Psoas muscle (tissue), 8 donors: ENCODE measurements around the gene TPO. TPM values are rescaled to one million over a fixed set of nuclear protein-coding genes. Genes with fewer than 3 reads are reported as not detected.

Source experiments
- ATAC-seq, 4 donors: fragments of 200-7000 bp; cut with Tn5 transposase; one replicate each; pipeline ENCODE4 v1.9.1; 2020; ENCODE audit warnings: moderate library complexity in 3 of 4, mild to moderate bottlenecking in 2 of 4
- DNase-seq, 2 donors: peaks; one replicate each; pipeline ENCODE4 v3.0.0-alpha.2; 2020
- H3K27ac ChIP-seq: fragments of 200-600 bp; one replicate; pipeline ENCODE4 v1.8.0; 2022
- H3K27me3 ChIP-seq, 3 donors: fragments of 200-600 bp in 1 of 3; one replicate each; pipeline versions ENCODE4 v1.6.1 to v1.8.0; 2013 to 2022; ENCODE audit warnings: low read length in 2 of 3, mild to moderate bottlenecking in 2 of 3, moderate library complexity in 1 of 3; ENCODE audit not compliant: insufficient read depth in 3 of 3
- H3K36me3 ChIP-seq, 2 donors: fragments of 200-600 bp in 1 of 2; one replicate each; pipeline versions ENCODE4 v1.6.1 to v1.8.0; 2013 to 2022; ENCODE audit warnings: low read depth in 1 of 2, mild to moderate bottlenecking in 1 of 2, moderate library complexity in 1 of 2; ENCODE audit not compliant: insufficient read depth in 1 of 2
- H3K4me1 ChIP-seq: fragments of 200-600 bp; one replicate; pipeline ENCODE4 v1.8.0; 2022
- H3K4me3 ChIP-seq: fragments of 200-600 bp; one replicate; pipeline ENCODE4 v1.8.0; 2022; ENCODE audit warnings: mild to moderate bottlenecking
- H3K9me3 ChIP-seq: fragments of 200-600 bp; one replicate; pipeline ENCODE4 v1.8.0; 2022
- WGBS, 3 donors: extraction: QIAGEN DNeasy Blood & Tissue Kit; methylation state at CpG; one replicate each; pipeline versions ENCODE4 v1.1.6 to v1.1.7; 2013; 5-methylcytosine and 5-hydroxymethylcytosine counted together
- intact Hi-C, 2 donors: fragments of 100-400 bp; cut with DNase I; formaldehyde crosslinking; loops; one replicate each; pipeline versions ENCODE4 v1.11.0 to v1.14.2; 2022
- polyA plus RNA-seq, 3 donors: library from polyadenylated mRNA; stranded (reverse); fragments of 200-250 nt; gene quantifications; one replicate each; pipeline ENCODE4 v1.2.3, GENCODE V29; 2013
- total RNA-seq, 4 donors: library from RNA; stranded (reverse); fragmentation: NEBNext Ultra II Directional in 2 of 4; extraction: Animal tissue kit (Norgen Biotek cat#: 25700) in 2 of 4; gene quantifications; one replicate each; pipeline versions ENCODE4 v1.2.1 to v1.2.4, GENCODE V29; 2021 to 2023
- TF ChIP-seq, protein P1 (sequence below): fragments of 200-600 bp; IDR thresholded peaks from one replicate; pipeline ENCODE4 v1.8.0; 2022; ENCODE audit warnings: antibody characterized with exemption
- donor health status: healthy with polysubstance abuse.
- donor health status: DM: no; HTN: no; CAD: no; lungs with moderate emphysema.
- donor health status: Bipolar disorder and iron deficiency.
- donor health status: healthy.
- donor health status: DM: yes; HTN: yes; CAD: no.
- donor health status: DM: no; HTN: no; CAD: no.
- donor health status: DM: no; HTN: no; CAD: no.
- donor health status: DM: yes; HTN: yes; CAD: no.

TPO gene
- total and polyA plus RNA-seq, 7 donors, result 2.1 to 4.5 (median 3.8) TPM

- no peak for ATAC-seq
- TF ChIP-seq, protein P1, sequence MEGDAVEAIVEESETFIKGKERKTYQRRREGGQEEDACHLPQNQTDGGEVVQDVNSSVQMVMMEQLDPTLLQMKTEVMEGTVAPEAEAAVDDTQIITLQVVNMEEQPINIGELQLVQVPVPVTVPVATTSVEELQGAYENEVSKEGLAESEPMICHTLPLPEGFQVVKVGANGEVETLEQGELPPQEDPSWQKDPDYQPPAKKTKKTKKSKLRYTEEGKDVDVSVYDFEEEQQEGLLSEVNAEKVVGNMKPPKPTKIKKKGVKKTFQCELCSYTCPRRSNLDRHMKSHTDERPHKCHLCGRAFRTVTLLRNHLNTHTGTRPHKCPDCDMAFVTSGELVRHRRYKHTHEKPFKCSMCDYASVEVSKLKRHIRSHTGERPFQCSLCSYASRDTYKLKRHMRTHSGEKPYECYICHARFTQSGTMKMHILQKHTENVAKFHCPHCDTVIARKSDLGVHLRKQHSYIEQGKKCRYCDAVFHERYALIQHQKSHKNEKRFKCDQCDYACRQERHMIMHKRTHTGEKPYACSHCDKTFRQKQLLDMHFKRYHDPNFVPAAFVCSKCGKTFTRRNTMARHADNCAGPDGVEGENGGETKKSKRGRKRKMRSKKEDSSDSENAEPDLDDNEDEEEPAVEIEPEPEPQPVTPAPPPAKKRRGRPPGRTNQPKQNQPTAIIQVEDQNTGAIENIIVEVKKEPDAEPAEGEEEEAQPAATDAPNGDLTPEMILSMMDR, result no peak
- intact Hi-C loops, result loop anchor here (5.0 to 10.0 kb wide), 3 partner anchors 595 to 832 kb away; partner anchors contain the start of gene SNTG2 (in 1 of the 2)
These were observed 133.6 kb downstream of the TPO start for GRCh38 chr2:1546901-1547300.

GRCh38 chr2:1548910-1549673 is 135.8 kb downstream of the TPO start:
- ATAC-seq (peak; percentile 47 to 80 (median 76)), DNase-seq (no peak)
- Histone ChIP-seq H3K9me3 (no peaks in the 10 kb centered on the region), H3K36me3 (no peaks in the 10 kb centered on the region), H3K27me3 (peaks cover 0 to 15% (median 3%) of the 10 kb centered on the region in 3 donors), H3K27ac (no peak overlapping the region), H3K4me1 (peaks cover 5% of the 10 kb centered on the region), H3K4me3 (no peak overlapping the region)
- TF ChIP-seq, protein P1, result no peak
- 32 to 41% (median 35%) methylated on average over 15 of the region's 15 CpGs for WGBS, 3 donors
- intact Hi-C loops, result loop anchor here (5.0 to 10.0 kb wide), 3 partner anchors 597 to 834 kb away; partner anchors contain the start of gene SNTG2 (in 1 of the 2)

More at GRCh38 chr2:1546901-1547300, 133.6 kb downstream of the TPO start:
- H3K36me3 ChIP-seq, result no peaks in the 10 kb centered on the region
- H3K9me3 ChIP-seq, result no peaks in the 10 kb centered on the region
- no peak for DNase-seq
- no peak overlapping the region for H3K27ac ChIP-seq
- WGBS, 3 donors, result 84 to 90% (median 89%) methylated on average over 7 to 10 of the region's 10 CpGs
- H3K27me3 ChIP-seq, result peaks cover 0 to 15% (median 5%) of the 10 kb centered on the region in 3 donors
- peaks cover 5% of the 10 kb centered on the region for H3K4me1 ChIP-seq
- no peak overlapping the region for H3K4me3 ChIP-seq

DNA sequence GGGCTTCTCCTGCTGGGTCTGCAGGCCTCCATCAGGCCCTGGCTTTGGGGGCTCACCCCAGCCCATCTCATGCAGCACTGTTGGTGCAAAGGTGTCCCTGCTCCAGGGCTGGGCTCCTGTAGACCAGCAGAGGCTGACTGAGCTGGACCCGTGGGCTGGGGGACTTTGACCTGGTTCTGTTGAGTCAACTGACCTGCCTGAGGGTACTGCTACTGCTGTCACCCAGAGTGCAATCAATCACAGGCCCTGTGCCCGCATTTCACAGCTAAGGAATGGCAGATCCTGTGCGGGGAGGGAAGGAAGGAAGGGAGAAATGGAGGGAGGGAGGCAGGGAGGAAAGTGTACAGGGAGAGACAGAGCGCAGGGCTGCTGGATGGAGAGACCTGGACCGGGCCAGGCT is 136.8 kb downstream of the TPO start:
- Histone ChIP-seq H3K4me3 (no peak overlapping the region), H3K27me3 (peaks cover 0 to 15% (median 3%) of the 10 kb centered on the region in 3 donors), H3K4me1 (peaks cover 5% of the 10 kb centered on the region), H3K9me3 (no peaks in the 10 kb centered on the region), H3K36me3 (no peaks in the 10 kb centered on the region), H3K27ac (no peak overlapping the region)
- ATAC-seq (no peak), DNase-seq (no peak)
- TF ChIP-seq, protein P1, result no peak
- intact Hi-C loops, result no loop called here
- 76 to 86% (median 78%) methylated on average over 5 of the region's 5 CpGs for WGBS, 3 donors

DNA sequence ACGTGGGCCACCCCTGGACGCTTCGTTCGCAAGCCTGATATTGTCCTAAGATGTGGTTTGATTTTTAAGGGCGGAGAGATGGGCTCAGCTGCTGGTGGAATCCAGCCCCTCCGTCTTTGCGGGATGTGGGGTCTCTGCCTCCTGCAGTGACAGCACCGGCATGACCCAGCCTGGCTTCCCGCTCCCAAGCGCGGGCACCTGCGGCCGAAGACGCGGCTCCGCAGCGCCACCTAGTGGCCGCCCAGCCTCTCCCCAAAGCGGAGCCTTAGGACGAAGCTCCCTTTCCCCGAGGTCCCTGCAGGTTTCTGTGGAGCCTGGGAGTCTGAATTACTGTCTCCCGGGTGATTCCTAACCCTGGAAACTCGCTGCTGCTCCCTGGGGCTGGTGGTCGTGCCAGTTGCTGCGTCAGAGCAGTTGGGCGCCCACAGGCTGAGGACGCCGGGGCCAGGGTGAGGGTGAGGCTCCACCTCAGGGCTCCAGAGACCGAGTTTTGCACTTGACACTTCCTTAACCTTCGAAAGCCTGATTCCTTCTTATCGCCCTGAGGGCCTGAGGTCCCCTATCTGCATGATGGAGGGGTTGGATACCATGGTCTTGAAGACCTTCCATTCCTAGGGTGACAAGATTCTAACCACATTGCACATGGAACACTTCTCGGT is 137.5 kb downstream of the TPO start:
- ATAC-seq (peak; percentile 67 to 84 (median 78)), DNase-seq (peak; percentile 50 to 72)
- 30 to 33% (median 32%) methylated on average over 32 of the region's 32 CpGs for WGBS, 3 donors

More for the DNA sequence above, 137.5 kb downstream of the TPO start:
- Histone ChIP-seq H3K36me3 (no peaks in the 10 kb centered on the region), H3K9me3 (no peaks in the 10 kb centered on the region), H3K27me3 (peaks cover 0 to 15% (median 3%) of the 10 kb centered on the region in 3 donors), H3K4me3 (no peak overlapping the region), H3K4me1 (peaks cover 5% of the 10 kb centered on the region), H3K27ac (no peak overlapping the region)
- TF ChIP-seq, protein P1, result peak; percentile 85
- intact Hi-C loops, result no loop called here
